ENCODE measurements around the gene SAP25. TPM values are rescaled to one million over a fixed set of nuclear protein-coding genes. Genes with fewer than 3 reads are reported as not detected.

Gene SAP25
- total and polyA plus RNA-seq, 2 experiments from 2014 or later = 3.8 to 4.1 TPM

DNA sequence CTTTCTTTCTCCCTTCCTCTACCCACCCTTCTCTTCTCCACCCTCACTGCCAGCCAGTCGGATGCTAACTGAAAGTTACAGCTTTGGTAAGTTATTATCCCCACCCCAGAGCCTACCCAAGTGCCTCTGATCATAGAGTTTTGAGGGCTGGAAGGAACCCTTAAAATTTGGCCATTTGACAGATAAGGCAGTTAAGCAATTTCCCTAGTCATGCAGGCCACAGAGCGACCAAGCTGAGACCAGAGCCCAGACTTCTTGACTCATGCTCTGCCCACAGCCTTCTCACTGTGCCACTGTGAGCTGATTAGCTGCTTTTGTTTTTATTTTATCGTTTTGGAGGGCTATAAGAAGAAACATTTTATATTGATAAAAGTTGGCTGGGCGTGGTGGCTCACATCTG is 17.2 kb downstream of the SAP25 start (continued):
- TF ChIP-seq, protein P1, sequence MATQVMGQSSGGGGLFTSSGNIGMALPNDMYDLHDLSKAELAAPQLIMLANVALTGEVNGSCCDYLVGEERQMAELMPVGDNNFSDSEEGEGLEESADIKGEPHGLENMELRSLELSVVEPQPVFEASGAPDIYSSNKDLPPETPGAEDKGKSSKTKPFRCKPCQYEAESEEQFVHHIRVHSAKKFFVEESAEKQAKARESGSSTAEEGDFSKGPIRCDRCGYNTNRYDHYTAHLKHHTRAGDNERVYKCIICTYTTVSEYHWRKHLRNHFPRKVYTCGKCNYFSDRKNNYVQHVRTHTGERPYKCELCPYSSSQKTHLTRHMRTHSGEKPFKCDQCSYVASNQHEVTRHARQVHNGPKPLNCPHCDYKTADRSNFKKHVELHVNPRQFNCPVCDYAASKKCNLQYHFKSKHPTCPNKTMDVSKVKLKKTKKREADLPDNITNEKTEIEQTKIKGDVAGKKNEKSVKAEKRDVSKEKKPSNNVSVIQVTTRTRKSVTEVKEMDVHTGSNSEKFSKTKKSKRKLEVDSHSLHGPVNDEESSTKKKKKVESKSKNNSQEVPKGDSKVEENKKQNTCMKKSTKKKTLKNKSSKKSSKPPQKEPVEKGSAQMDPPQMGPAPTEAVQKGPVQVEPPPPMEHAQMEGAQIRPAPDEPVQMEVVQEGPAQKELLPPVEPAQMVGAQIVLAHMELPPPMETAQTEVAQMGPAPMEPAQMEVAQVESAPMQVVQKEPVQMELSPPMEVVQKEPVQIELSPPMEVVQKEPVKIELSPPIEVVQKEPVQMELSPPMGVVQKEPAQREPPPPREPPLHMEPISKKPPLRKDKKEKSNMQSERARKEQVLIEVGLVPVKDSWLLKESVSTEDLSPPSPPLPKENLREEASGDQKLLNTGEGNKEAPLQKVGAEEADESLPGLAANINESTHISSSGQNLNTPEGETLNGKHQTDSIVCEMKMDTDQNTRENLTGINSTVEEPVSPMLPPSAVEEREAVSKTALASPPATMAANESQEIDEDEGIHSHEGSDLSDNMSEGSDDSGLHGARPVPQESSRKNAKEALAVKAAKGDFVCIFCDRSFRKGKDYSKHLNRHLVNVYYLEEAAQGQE (IDR thresholded peaks at IDR 0.05; ENCODE audit: unreplicated experiment) = no peak

DNA sequence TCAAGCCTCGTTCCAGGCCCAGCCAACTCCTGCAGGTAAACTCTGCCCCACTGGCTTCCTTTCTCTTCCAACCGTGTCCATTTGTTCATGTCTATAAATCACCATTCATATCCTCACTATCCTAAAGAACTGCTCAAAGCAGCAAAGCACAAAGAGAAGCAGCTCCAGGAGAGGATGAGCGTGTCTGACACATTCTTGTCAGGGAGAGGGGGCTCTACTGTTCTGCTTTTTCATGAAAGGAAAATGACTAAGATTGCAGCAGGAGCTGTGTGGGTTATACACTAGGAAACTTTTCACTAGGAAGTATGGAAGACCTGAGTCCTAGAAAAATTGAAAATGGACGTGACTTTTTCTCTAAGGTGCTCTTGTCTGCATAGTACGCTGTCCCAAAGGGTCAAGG is 18.0 kb downstream of the SAP25 start:
- no peaks in the 10 kb centered on the region for H3F3A ChIP-seq (replicated peaks; ENCODE audit: low read depth)
- H3K36me3 ChIP-seq (ENCODE audit: insufficient read depth) = no peaks in the 10 kb centered on the region; the same call in 1 of the 2 replicates
- no peaks in the 10 kb centered on the region for H3K79me2 ChIP-seq (replicated peaks; ENCODE audit: insufficient read depth)
- Mint-ChIP-seq H3K27ac (no peak overlapping the region), H3K4me3 (no peak overlapping the region), H3K27me3 (ENCODE audit: insufficient read depth, low read depth, poor library complexity) (peaks cover 2% of the 10 kb centered on the region), H3K36me3 (ENCODE audit: low read depth) (peaks cover 10% of the 10 kb centered on the region), H3K4me1 (no peaks in the 10 kb centered on the region; the same call in 2 of the 3 replicates), H3K9me3 (no peaks in the 10 kb centered on the region; the same call in 2 of the 3 replicates)
- no peak overlapping the region for H3K4me3 ChIP-seq
- 0 out of 2 replicates have a peak, but pooled peaks cover 2% of the 10 kb centered on the region for H4K20me1 ChIP-seq (replicated peaks; ENCODE audit: insufficient read depth)
- H2AFZ ChIP-seq = no peak overlapping the region
- H3K4me2 ChIP-seq = no peak overlapping the region
- no peaks in the 10 kb centered on the region for H3K9me2 ChIP-seq (ENCODE audit: insufficient read depth)
- ATAC-seq (no peak), DNase-seq (ENCODE audit: low spot score) (no peak)
- no peaks in the 10 kb centered on the region for H3K27me3 ChIP-seq (ENCODE audit: insufficient read depth)
- H3K27ac ChIP-seq (ENCODE audit: low read depth) = no peak overlapping the region
- no peaks in the 10 kb centered on the region for H3K4me1 ChIP-seq (ENCODE audit: insufficient read depth)
- TF ChIP-seq ZNF331 (CRISPR knock-in tag; IDR thresholded peaks at IDR 0.05; ENCODE audit: low read depth) = no peak
- no peak for TF ChIP-seq ZNF114 (CRISPR knock-in tag; IDR thresholded peaks at IDR 0.05)
- no peak for TF ChIP-seq STAT1 (IDR thresholded peaks at IDR 0.05; ENCODE audit: unreplicated experiment)
- TF ChIP-seq EZH2phosphoT487 (IDR thresholded peaks at IDR 0.05; ENCODE audit: unreplicated experiment) = no peak
- TF ChIP-seq CREB1 (CRISPR knock-in tag; IDR thresholded peaks at IDR 0.05; ENCODE audit: low read depth) = no peak
- TF ChIP-seq, protein P2, sequence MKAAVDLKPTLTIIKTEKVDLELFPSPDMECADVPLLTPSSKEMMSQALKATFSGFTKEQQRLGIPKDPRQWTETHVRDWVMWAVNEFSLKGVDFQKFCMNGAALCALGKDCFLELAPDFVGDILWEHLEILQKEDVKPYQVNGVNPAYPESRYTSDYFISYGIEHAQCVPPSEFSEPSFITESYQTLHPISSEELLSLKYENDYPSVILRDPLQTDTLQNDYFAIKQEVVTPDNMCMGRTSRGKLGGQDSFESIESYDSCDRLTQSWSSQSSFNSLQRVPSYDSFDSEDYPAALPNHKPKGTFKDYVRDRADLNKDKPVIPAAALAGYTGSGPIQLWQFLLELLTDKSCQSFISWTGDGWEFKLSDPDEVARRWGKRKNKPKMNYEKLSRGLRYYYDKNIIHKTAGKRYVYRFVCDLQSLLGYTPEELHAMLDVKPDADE (IDR thresholded peaks at IDR 0.05) = no peak
- TF ChIP-seq, protein P3, sequence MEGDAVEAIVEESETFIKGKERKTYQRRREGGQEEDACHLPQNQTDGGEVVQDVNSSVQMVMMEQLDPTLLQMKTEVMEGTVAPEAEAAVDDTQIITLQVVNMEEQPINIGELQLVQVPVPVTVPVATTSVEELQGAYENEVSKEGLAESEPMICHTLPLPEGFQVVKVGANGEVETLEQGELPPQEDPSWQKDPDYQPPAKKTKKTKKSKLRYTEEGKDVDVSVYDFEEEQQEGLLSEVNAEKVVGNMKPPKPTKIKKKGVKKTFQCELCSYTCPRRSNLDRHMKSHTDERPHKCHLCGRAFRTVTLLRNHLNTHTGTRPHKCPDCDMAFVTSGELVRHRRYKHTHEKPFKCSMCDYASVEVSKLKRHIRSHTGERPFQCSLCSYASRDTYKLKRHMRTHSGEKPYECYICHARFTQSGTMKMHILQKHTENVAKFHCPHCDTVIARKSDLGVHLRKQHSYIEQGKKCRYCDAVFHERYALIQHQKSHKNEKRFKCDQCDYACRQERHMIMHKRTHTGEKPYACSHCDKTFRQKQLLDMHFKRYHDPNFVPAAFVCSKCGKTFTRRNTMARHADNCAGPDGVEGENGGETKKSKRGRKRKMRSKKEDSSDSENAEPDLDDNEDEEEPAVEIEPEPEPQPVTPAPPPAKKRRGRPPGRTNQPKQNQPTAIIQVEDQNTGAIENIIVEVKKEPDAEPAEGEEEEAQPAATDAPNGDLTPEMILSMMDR (conservative IDR thresholded peaks at IDR 0.05; ENCODE audit: low read depth in 2 of 2) = no peak
- no peak for TF ChIP-seq NANOG (IDR thresholded peaks at IDR 0.05; ENCODE audit: borderline replicate concordance)
- TF ChIP-seq, protein P1 (IDR thresholded peaks at IDR 0.05; ENCODE audit: unreplicated experiment) = no peak
